NCI-H748 (cell line): ENCODE results near the gene MAP1B.

ENCODE experiments used
- DNase-seq: peaks from one replicate; lab custom pipeline; 2025; ENCODE audit not compliant: unreplicated experiment; lab: John Stamatoyannopoulos, UW

Gene MAP1B

DNA sequence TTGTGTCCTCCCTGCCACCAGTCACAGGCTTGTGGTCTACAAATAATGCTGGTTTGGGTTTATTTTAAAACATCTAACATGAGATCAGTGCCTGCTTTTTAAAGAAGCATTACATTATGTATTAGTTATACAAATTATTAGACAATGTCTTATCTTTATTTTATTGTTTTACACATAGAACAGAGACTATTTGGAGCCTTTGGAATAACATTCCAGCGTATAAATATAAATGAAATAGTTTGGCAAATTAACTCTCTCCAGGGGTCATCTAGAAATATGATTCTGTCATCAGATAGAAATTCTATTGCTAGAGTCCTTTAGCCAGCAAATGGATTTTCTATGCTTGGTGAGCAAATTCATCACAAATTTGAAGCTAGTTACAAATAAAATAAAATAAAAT is 22.4 kb downstream of the MAP1B start:
- DNase-seq, result no peak

DNA sequence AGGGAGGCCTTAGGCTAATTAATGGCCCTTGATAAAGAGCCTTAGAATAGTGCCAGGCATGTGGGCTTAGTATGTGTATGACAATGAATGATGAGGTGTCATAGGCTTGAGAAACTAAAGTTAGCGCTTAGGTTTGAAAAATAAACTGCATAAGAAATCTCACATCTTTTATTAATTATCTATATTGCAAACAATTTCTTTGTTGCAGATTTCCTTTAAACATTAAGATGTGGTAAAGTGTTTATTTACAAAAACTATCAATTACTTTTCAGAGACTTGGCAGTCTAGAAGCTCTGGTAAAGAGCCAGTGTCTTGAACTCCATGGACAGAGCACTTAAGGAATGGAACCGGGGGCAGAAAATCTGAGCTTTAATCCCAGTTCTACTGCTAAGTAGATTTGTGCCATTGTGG is 23.1 kb downstream of the MAP1B start:
- no peak for DNase-seq

DNA sequence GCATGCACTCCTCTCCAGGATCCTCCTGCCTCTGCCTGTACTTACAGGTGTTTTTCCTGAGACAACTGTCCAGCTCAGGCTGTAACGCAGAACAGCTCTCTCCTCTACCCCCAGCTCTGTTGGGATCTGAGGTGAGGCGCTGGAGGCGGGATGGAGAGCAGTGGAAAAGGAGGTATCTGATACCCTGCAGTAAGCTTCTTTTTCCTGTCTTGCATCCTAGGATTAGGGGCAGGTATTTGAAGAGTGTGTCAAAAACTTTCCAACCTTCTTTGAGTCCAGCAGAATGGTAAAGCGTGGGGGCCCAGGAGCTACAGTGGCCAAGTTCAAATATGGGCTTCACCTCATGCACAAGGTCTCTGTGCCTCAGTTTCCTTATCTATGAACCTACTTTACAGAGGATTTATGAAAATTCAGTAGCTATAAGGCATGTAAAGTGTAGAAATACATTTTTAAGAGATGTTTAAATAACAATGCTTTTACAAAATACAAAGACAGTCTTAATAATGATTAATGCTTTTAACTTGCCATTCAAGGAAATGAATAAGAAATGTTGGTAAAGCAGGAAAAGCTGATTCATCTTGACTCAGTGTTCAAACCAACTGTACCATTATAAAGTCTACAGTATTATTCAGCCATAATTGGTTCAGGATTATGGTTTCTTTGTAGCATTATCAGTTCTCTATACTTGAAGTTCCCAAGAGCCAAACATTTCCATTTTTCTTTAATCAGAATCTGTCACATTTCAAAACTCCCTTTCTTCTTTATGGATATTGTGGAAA is 26.1 kb downstream of the MAP1B start:
- no peak for DNase-seq

DNA sequence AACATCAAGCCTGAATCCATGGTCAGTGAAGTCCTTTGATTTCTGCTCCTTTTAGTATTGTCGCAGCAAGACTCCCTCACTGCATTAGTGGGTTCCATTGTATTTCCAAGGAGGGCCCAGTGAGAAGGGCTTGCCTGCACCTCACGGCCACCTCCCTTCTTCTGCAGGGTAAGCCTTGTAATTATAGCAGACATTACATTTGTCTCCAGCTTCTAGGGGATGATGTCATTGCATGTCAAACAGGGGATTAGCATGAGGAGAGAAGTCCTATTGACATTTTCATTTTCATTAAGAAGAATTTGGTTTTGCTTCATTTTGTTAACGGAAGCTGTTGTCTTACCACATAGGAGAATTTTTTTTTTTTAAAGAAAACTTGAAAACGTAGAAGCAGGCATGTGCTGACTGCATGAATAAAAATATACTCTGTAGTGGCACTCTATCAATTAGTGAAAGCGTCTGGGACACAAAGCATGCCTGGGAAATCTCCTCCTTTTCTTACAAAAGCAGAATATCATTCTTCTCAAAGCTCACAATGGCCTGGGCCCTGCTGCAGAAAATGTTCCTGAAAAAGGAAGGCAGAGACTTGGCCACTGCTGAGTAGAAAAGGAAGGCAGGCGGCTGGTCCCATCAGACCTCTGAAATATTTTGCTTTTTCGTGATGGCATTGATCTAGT is 27.1 kb downstream of the MAP1B start:
- DNase-seq, result no peak

DNA sequence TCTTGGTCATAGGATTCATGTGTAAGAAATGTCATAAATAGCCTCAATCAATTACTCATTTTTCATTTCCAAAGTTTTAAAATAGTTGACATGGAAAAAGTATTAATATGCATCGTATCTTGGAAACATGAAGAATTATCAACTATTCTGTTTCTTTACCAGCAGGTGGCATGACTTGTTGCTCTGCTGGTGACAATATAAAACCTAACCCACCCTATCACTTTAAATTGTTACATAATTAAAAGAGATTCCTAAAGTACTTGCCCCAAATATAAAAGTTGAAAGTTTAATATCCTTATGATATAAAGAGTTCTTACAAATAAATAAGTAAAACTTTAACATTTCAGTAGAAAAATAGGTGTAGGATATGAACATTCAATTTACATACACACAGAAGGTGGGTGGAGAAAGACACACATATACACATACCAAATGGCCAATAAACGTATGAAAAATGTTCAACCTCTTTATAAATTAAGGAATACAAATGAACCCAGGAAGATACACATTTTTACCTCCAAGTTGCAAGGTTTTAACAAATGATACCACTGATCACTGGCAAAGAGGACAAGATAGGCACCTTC is 30.6 kb downstream of the MAP1B start:
- no peak for DNase-seq

DNA sequence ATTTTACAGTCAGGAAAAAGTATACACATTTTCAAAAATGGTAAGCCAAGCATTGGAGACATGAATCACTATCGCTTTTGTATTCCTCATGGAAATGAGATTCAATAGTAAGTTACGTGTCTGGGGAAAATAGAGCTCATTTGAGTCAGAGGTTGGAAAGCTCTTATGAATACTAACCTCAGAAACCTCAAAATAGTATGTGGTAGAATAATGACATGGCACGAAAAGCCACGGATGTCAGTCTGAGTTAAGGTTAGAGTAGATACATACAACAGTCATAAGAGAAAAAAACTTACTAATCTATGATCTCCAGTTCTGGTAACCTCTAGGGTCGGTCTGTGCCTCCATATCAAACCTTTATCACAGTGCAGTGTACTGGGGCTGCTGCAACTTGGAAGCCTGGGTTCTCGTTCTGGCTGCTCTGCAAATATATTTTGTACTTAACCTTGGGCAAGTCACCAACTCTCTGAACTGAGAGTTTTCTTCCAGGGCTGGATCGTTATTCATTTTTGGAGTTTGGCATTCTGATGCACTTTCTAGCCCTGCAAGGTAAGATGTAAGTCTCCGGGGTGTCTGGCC is 31.8 kb downstream of the MAP1B start:
- DNase-seq, result no peak

DNA sequence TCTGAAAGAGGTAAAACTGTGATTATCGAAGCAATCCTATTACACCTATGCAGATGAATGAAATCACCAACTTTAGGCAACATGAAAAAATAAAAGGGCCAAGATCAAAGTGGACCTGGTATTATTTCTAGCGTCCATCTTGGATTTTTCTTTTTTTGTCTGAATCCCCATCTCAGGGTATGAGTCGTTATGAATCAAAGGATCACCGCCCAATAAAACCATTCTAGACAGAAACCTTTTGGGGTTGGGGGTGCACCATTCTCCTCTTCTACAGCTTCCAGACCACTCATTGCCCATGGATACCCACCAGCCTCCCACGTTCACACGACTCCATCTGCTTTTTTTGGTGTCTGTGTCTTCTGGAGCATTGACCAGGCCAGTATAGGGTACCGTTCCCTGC is 33.4 kb downstream of the MAP1B start:
- DNase-seq, result no peak

DNA sequence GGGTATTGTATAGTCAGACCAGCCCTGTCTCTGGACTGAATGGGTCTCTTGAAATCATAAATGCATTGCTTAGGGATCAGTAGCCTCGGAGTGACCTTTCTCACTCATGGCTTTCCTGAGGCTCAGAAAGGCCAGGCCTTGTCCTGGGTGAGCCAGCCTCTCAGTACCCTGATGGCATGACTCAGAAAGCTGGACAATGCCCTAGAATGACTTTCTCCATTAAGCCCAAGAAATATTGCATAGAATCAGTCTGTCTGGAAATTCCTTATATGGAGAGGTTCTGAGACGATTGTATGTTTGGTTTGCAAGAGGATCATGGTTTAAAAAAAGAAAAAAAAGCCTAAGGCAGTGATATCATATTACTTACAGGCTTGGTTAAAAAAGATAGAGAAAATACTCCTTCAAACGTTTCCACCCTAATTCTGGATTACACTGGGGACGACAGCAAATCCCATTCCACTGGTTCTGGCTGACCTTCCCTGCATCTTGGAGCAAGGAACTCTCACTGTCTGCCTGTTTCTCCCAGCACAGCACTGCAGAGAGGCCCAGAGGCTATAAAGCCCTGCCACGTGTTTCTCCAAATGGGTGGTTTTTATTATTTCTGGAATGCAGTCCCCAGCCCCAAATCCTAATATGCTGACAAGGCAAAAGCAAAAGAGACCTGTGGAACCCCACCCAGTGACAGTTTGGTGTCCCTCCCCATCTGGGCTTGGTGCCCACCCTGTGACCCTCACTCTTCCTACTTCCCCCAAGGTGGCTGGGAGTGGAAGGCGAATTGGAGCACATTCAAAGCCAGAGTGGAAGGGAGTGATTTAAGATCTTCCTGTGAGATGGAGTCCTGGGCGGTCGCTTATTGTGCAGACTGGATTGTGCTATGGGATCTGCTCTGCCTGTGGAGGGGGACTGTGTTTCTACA is 34.4 kb downstream of the MAP1B start:
- no peak for DNase-seq

DNA sequence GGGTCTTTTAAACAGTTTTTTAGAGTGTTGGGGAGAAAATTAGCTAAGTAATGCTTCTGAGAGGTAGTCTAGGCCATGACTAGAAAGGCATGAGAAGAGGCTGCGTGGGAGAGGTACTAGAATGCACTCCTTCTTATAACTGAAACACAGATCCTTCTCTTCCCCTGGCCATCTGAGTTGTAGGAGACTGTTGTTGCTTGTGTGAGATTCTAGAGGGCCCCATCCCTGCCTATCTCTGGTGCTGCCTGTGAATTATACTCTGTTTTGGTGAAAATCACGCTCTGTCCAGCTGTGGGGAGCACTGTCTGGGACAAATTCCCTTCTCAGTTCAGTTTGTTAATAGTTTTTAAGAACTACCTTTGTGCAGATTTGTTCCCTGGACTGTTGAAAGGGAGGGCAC is 37.5 kb downstream of the MAP1B start:
- DNase-seq, result no peak

DNA sequence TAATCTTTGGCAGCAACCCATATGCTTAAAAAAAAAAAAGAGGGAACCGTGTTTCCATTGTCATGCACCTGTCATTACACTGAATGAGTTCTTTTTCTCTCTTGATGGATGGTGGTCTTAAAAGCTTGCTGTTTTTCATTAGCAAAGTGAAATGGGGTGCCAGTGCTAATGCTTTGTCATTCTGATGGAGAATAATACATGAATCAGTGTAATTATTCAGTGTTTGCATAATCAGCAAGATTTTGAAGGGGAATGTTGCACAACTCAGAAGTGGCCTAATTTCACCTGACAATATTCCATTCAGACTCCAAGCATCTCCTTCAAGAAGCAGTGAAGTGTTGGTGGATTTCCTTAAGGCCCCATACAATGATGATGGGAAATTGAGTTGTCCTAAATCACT is 38.1 kb downstream of the MAP1B start:
- no peak for DNase-seq

DNA sequence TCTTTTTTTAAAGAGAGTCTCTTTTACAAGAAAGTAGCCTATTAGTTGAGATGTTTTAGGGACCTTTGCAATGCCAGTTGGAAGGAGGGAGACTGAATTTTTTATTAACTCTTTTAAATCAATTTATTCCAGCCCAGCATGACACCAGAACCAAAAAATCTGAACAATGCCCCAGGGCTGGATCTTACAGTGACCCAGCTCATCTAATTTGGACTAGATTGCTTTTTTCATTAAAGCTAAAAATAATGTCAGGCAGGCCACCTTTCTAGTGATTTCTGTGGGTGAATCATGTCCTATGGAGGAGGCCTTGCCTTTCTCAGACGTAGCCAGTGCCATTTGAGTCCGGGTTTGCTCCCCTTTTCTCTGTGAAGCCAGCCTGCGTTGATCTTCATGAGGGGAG is 38.8 kb downstream of the MAP1B start:
- DNase-seq, result no peak

DNA sequence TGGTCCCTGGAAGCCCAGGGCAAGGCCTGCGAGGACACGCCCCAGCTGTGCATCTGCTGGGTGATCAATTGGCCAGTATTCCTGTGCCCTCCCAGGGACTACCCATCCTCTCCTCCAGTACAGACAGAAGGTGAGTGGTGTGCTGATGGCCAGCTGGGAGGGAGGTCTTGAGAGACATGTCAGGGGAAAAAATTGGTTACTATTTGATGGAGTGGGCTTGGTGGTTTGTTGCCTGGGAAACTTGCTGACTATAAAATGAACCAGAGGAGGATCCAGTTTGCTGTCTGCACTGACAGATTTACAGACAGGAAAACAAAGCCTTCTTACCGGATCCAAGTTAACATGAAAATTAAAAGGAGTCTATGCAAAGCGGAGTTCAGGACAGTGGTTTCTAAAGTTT is 40.3 kb downstream of the MAP1B start:
- DNase-seq, result no peak

DNA sequence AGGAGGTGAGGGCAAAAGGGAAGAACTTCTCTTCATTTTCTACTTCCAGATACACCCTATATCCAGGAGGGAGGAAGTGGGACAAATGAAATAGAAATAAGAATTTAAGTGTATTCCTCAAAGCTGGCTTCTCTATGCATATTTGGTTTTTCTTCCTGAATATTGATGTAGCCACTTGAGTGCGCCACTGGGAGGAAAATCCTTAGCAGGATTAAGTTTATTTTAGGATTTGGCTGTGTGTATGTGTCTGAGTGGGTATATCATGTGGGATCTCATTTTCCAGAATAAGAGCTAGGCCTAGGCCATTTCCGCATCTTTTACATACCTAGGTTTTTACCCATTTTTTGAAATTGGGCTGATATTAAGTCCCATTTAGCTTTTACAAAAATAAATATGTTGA is 42.5 kb downstream of the MAP1B start:
- DNase-seq, result no peak

DNA sequence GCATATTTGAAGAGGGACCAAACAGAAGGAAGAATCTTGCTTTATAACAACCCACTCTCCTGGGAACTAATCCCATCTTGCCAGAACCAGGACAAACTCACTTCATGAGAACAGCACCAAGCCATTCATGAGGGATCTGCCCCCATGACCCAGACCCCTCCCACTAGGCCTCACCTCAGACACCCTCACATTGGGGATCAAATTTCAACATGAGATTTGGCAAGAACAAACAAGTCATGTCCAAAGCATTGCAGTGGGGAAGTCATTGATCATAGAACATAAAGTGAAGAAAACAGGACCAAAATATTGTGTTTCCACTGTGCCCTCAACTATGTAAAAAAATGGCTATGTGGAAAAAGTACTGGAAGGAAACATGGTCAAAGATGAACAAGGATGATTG is 43.9 kb downstream of the MAP1B start:
- no peak for DNase-seq

DNA sequence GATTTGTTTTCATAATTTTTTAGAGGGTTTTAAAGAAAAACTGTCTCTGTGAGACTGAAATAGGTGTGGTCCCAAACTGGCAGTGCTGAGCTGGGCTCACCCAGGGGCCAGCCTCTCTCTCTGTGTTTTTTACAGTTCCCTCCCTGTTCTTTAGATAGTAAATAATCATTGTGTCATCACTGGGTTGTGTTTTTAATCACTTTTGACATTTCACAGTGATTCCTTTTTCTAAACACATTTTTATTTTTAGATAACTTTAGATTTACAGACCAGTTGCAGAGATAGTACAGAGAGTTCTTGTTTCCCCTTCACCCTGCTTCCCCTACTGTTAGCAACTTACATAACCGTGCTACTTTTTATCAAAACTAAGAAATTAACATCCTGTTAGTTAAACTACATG is 44.4 kb downstream of the MAP1B start:
- DNase-seq, result no peak

DNA sequence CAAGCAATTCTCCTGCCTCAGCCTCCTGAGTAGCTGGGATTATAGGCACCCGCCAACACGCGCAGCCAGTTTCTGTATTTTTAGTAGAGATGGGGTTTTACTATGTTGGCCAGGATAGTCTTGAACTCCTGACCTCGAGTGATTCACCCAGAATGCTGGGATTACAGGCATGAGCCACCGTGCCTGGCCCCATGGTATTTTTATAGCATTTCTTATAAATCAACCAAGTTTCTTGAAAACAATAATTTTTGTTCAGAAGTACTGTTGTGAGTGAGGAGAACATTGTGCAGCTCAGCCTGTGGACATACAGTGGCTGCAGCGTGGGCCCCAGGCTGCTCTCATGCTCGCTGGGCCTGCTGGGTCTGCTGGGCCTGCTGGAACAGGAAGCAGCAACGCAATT is 45.3 kb downstream of the MAP1B start:
- DNase-seq, result no peak

DNA sequence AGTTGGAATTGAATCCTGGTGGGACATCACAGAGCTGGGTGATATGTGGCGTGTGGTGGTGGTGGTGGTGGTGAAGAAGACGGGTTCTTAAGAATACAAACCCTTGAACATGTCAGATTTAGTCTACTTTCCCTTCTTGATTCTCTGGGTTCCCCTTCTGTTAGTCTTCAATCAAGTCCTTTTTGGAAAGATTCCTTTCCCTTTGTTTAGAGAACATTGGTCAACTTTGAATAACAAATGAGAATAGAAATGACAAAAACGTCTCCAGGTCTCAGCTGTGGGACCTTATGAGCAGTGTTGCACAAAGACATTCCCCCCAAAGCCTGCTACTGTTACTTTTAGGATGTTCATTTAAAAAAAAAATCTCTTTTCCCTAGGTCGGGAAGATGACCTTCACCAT is 46.3 kb downstream of the MAP1B start:
- no peak for DNase-seq

DNA sequence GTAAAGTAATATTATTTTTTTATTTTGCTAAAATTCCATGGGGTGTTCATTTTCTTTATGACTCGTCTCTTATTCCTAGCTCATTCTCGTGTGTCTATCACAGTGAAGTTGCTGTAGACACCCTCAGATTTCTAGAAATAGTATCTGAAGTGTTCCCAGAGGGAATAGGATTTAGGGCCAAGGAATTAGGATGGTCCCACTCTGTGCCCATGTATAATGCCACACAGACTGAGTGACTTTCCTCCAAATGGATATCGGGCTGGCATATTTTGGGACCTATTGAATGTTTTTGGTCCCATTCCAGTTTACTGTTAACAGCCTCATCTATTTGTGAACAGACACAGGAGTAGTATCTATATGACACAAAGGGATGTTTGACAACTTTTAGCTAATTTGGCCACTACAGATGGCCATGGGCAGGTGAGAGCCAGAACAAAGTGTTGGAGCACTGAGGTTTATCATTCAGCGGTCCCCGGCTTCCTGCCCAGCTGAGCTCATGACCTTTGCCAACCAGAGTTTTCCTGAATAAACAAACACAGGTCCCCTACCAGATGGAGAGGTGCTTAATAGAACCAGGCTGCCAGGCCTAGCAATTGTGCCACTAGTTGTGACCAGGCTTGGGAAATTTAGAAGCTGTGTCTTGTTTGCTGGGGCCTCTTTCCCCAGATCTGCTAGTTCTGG is 46.9 kb downstream of the MAP1B start:
- DNase-seq, result peak; percentile 50

DNA sequence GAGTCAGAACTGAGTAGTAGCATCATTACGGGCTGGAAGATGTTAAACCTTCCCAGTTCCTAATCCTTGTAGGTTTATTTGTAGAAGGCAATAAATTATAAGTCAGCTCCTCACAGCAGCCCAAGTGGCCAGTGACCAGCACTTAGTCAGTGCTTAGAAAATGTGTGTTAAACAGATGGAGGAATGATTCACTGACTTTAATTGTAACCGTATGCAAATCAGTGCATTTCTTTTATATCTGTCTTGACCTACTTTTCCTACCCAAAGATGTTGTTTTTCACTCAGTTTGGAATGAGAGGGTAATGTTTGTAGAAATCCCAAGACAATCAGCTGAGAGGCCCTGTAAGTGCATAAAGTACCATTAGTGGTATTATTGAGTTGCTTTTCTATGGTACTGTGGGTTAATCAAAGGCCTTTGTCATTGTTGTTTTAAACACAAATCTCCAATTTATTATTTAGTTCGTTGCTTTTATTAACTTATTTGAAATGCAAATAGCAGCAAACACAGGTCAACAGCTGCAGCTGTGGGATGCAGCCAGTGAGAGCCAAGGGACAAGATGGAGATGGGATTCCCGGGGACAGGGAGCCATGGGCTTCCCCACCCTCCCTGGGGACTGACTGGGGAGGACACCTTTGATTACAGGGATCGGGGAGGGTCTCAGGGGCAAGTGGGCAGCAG is 49.8 kb downstream of the MAP1B start:
- DNase-seq, result no peak

DNA sequence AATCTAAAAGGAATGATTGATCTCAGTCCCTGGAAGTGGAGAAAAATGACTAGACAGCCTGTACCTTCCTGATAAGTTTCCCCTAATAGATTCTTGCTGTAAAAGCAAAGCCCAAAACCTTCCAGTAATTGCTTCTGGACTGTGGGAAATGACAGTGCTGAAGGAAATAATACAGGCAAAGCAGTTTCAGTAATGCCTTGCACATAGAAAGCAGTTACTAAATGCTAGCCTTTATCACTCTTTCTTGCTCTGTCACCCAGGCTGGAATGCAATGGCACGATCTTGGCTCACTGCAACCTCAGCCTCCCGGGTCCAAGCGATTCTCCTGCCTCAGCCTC is 50.3 kb downstream of the MAP1B start:
- no peak for DNase-seq
